Glutamatergic neuron (in vitro differentiated cells): ENCODE results near the gene BORCS8. TPM values are rescaled to one million over a fixed set of nuclear protein-coding genes. Genes with fewer than 3 reads are reported as not detected.
A peak's percentile ranks its signal among the peaks of the same experiment; 100 is the strongest.

Source experiments
- DNase-seq: peaks from one replicate; pipeline ENCODE4 v3.0.0; 2022
- H3K27ac Mint-ChIP-seq: one replicate; pipeline ENCODE4 v1.8.0; 2020; ENCODE audit warnings: mild to moderate bottlenecking, mixed read lengths, inconsistent platforms; ENCODE audit not compliant: unreplicated experiment
- H3K27me3 Mint-ChIP-seq: one replicate; pipeline ENCODE4 v1.8.0; 2020; ENCODE audit warnings: mild to moderate bottlenecking, moderate library complexity, mixed read lengths, inconsistent platforms; ENCODE audit not compliant: unreplicated experiment
- H3K36me3 Mint-ChIP-seq: one replicate; pipeline ENCODE4 v1.8.0; 2020; ENCODE audit warnings: mild to moderate bottlenecking, mixed read lengths, inconsistent platforms; ENCODE audit not compliant: unreplicated experiment
- H3K4me1 Mint-ChIP-seq: one replicate; pipeline ENCODE4 v1.8.0; 2020; ENCODE audit warnings: mild to moderate bottlenecking, low read depth, mixed read lengths, inconsistent platforms; ENCODE audit not compliant: unreplicated experiment
- H3K4me3 Mint-ChIP-seq: one replicate; pipeline ENCODE4 v1.8.0; 2020; ENCODE audit warnings: mild to moderate bottlenecking, mixed read lengths, inconsistent platforms; ENCODE audit not compliant: unreplicated experiment
- H3K9me3 Mint-ChIP-seq: one replicate; pipeline ENCODE4 v1.8.0; 2020; ENCODE audit warnings: mild to moderate bottlenecking, moderate library complexity, mixed read lengths, inconsistent platforms; ENCODE audit not compliant: unreplicated experiment
- CTCF ChIP-seq: fragments of 200-600 bp; sonication (generic); IDR thresholded peaks from one replicate; pipeline ENCODE4 v1.5.0; 2021; ENCODE audit not compliant: partially characterized antibody, unreplicated experiment
- total RNA-seq: library from RNA; stranded (reverse); fragmentation: NEBNext Ultra II Directional; extraction: Animal tissue kit (Norgen Biotek cat#: 25700); gene quantifications from one replicate; pipeline ENCODE4 v1.2.1, GENCODE V29; 2021; ENCODE audit not compliant: unreplicated experiment

The BORCS8 gene
- total RNA-seq, 1 donor from 2014 or later = 20.5 TPM

GRCh38 chr19:19146865-19147264, 45.1 kb downstream of the BORCS8 start:
- H3K27me3 Mint-ChIP-seq = peaks cover 1% of the 10 kb centered on the region
- H3K9me3 Mint-ChIP-seq = peaks cover 3% of the 10 kb centered on the region
- H3K4me3 Mint-ChIP-seq = no peak overlapping the region
- no peaks in the 10 kb centered on the region for H3K4me1 Mint-ChIP-seq
- no peak for TF ChIP-seq CTCF
- DNase-seq = no peak
- no peak overlapping the region for H3K27ac Mint-ChIP-seq
- no peaks in the 10 kb centered on the region for H3K36me3 Mint-ChIP-seq

- peak; percentile 98 for TF ChIP-seq CTCF
- Mint-ChIP-seq H3K27ac (no peak overlapping the region), H3K4me3 (no peak overlapping the region), H3K4me1 (no peaks in the 10 kb centered on the region), H3K9me3 (peaks cover 3% of the 10 kb centered on the region), H3K27me3 (peaks cover under 1% of the 10 kb centered on the region), H3K36me3 (no peaks in the 10 kb centered on the region)
- DNase-seq = peak; percentile 90
Observed at GRCh38 chr19:19145684-19146608, 46.0 kb downstream of the BORCS8 start.

- DNase-seq = no peak
- Mint-ChIP-seq H3K9me3 (peaks cover 3% of the 10 kb centered on the region), H3K27me3 (no peaks in the 10 kb centered on the region), H3K4me1 (no peaks in the 10 kb centered on the region), H3K27ac (no peak overlapping the region), H3K4me3 (no peak overlapping the region), H3K36me3 (no peaks in the 10 kb centered on the region)
- no peak for TF ChIP-seq CTCF
Observed at GRCh38 chr19:19145281-19145680, 46.7 kb downstream of the BORCS8 start.

- peaks cover 7% of the 10 kb centered on the region for H3K27me3 Mint-ChIP-seq
- no peak overlapping the region for H3K4me3 Mint-ChIP-seq
- no peaks in the 10 kb centered on the region for H3K4me1 Mint-ChIP-seq
- H3K9me3 Mint-ChIP-seq = peaks cover 6% of the 10 kb centered on the region
- no peaks in the 10 kb centered on the region for H3K36me3 Mint-ChIP-seq
- no peak for TF ChIP-seq CTCF
- H3K27ac Mint-ChIP-seq = no peak overlapping the region
- no peak for DNase-seq
Observed at GRCh38 chr19:19142347-19142746, 49.6 kb downstream of the BORCS8 start.

GRCh38 chr19:19140476-19140875, 51.5 kb downstream of the BORCS8 start:
- H3K4me3 Mint-ChIP-seq = no peak overlapping the region
- DNase-seq = no peak

More at GRCh38 chr19:19140476-19140875, 51.5 kb downstream of the BORCS8 start:
- peaks cover 6% of the 10 kb centered on the region for H3K9me3 Mint-ChIP-seq
- H3K27me3 Mint-ChIP-seq = peaks cover 9% of the 10 kb centered on the region
- no peak overlapping the region for H3K27ac Mint-ChIP-seq
- H3K36me3 Mint-ChIP-seq = no peaks in the 10 kb centered on the region
- no peaks in the 10 kb centered on the region for H3K4me1 Mint-ChIP-seq
- no peak for TF ChIP-seq CTCF
